Thyroid gland (tissue), 4 donors: ENCODE results near the gene FNBP1. TPM values are rescaled to one million over a fixed set of nuclear protein-coding genes. Genes with fewer than 3 reads are reported as not detected.
A peak's percentile ranks its signal among the peaks of the same experiment; 100 is the strongest.
"Not testable (repeated sequence)": the region's sequence is repeated elsewhere in the genome, so short reads cannot be mapped to it uniquely, and the experiment has no call there.

Source experiments
- DNase-seq, 2 donors: peaks; one replicate each; pipeline ENCODE4 v3.0.0-alpha.2; 2019
- H3K27ac ChIP-seq, 3 donors: fragments of 200-600 bp; sonication (generic); 1 replicate in 2 of 3; 2 replicates in 1 of 3; pipeline ENCODE4 v1.5.1; 2016 to 2019; ENCODE audit warnings: mild to moderate bottlenecking in 1 of 3, moderate library complexity in 1 of 3
- H3K27me3 ChIP-seq: fragments of 200-600 bp; sonication (generic); one replicate; pipeline ENCODE4 v1.5.1; 2019
- H3K36me3 ChIP-seq, 2 donors: fragments of 200-600 bp; sonication (generic); one replicate each; pipeline ENCODE4 v1.5.1; 2016 to 2019
- H3K4me1 ChIP-seq, 2 donors: fragments of 200-600 bp; sonication (generic); one replicate each; pipeline ENCODE4 v1.5.1; 2017 to 2019
- H3K4me3 ChIP-seq, 3 donors: fragments of 200-600 bp; sonication (generic); replicated peaks in 1 of 3; 1 replicate in 2 of 3; 2 replicates in 1 of 3; pipeline ENCODE4 v1.5.1; 2016; ENCODE audit warnings: mild to moderate bottlenecking in 1 of 3
- H3K9me3 ChIP-seq: fragments of 200-600 bp; sonication (generic); one replicate; pipeline ENCODE4 v1.5.1; 2017
- POLR2A ChIP-seq, 2 donors: fragments of 450-650 bp; IDR thresholded peaks; one replicate each; pipeline ENCODE4 v1.6.1; 2017; ENCODE audit warnings: antibody characterized with exemption in 2 of 2, mild to moderate bottlenecking in 2 of 2, moderate library complexity in 1 of 2
- WGBS, 2 donors: methylation state at CpG; one replicate each; pipeline ENCODE4 v1.1.5; 2017; 5-methylcytosine and 5-hydroxymethylcytosine counted together
- intact Hi-C: fragments of 100-400 bp; cut with DNase I; formaldehyde crosslinking; loops from one replicate; pipeline ENCODE4 v1.15.1; 2023
- total RNA-seq, 4 donors: library from RNA; depleted of rRNA; stranded (reverse); fragments of >200 nt; gene quantifications; one replicate each; pipeline ENCODE4 v1.2.3, GENCODE V29; 2016
- TF ChIP-seq, protein P1 (sequence below), 6 experiments: fragments of 200-600 bp in 3 of 6; fragments of 450-650 bp in 3 of 6; sonication (generic) in 3 of 6; IDR thresholded peaks; one replicate each; pipeline ENCODE4 v1.5.1; 2016 to 2019; ENCODE audit warnings: antibody characterized with exemption in 6 of 6, mild to moderate bottlenecking in 2 of 6, inconsistent platforms in 1 of 6, moderate library complexity in 1 of 6

The FNBP1 gene
- total RNA-seq, 4 donors from 2014 or later: 55.8 to 78.5 (median 76.0) TPM

DNA sequence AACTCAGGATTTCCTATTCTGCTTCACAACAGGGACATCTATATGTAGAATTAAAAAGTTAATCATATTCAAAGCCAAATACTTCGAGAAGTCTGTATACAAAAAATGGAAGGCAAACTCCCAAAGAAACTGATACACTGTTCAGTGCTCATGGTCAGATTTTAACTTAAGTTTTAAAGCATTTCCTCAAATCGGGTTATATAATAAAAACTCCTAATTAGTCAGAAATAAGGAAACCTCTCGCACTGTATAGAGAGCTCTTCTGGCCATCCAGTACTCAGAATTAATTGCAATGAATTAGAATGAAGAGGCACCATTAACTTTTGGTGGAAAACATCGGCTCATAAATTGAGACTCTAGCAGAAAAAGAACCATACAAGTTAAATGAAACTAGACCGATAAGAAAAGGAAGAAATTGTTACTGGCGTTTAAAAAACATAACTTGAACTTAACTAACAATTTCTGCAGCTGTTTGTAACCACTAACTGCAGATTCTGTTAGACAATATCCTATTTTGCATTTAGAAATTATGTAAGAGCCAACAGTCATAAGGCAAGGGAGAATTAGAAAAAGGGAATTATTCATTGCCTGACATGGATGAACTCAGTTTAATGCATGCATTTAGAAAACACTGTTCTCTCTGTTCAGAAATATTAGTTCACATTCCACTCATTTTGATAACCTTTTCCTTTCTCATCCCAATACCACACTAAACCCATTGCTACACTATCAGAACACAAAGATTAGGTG, 96.6 kb downstream of the FNBP1 start:
- Histone ChIP-seq H3K4me3 (no peak overlapping the region), H3K4me1 (no peaks in the 10 kb centered on the region), H3K27ac (peak overlapping the region in 1 of 3 donors; percentile 1), H3K9me3 (no peaks in the 10 kb centered on the region), H3K36me3 (no peaks in the 10 kb centered on the region), H3K27me3 (no peaks in the 10 kb centered on the region)
- 88% methylated on average over 6 of the region's 6 CpGs for WGBS, 2 donors
- no peak for DNase-seq
- TF ChIP-seq POLR2A (IDR thresholded peaks at IDR 0.05): no peak
- intact Hi-C loops: no loop called here

GRCh38 chr9:129945314-129945713, 97.7 kb downstream of the FNBP1 start:
- TF ChIP-seq, protein P1, sequence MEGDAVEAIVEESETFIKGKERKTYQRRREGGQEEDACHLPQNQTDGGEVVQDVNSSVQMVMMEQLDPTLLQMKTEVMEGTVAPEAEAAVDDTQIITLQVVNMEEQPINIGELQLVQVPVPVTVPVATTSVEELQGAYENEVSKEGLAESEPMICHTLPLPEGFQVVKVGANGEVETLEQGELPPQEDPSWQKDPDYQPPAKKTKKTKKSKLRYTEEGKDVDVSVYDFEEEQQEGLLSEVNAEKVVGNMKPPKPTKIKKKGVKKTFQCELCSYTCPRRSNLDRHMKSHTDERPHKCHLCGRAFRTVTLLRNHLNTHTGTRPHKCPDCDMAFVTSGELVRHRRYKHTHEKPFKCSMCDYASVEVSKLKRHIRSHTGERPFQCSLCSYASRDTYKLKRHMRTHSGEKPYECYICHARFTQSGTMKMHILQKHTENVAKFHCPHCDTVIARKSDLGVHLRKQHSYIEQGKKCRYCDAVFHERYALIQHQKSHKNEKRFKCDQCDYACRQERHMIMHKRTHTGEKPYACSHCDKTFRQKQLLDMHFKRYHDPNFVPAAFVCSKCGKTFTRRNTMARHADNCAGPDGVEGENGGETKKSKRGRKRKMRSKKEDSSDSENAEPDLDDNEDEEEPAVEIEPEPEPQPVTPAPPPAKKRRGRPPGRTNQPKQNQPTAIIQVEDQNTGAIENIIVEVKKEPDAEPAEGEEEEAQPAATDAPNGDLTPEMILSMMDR (IDR thresholded peaks at IDR 0.05): no peak
- no peak for TF ChIP-seq POLR2A (IDR thresholded peaks at IDR 0.05)
- H3K4me3 ChIP-seq: no peak overlapping the region
- H3K36me3 ChIP-seq: no peaks in the 10 kb centered on the region
- H3K9me3 ChIP-seq: no peaks in the 10 kb centered on the region
- 64 to 67% methylated on average over 3 of the region's 3 CpGs for WGBS, 2 donors
- H3K27me3 ChIP-seq: no peaks in the 10 kb centered on the region
- no peak for DNase-seq
- peak overlapping the region; percentile 40 to 51 (median 47) for H3K27ac ChIP-seq
- H3K4me1 ChIP-seq: no peaks in the 10 kb centered on the region
- intact Hi-C loops: no loop called here

DNA sequence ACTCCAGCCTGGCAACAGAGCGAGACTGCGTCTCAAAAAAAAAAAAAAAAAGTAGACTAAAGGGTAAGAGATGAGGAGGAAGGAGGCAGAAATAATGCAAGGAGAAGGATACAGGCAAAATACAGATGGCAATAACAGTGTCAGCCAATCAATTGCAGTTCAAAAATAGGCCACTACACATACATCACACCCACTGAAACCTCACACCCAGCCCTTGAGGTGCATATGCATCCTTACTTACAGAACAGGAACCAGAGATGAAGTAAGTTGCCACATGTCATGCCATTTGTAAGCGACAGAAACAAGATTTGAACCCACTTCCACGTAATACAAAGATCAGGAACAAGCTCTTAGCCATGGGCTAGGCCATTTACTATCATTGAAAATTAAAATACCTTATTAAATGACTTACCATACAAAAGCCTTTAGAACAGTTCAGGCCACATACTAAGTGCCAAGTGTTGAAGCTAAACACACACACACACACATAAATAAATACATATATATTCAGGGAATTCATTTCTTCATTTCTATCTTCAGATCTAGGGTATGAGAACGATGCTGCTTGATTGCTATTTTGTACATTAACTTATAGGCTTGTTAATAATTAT, 98.4 kb downstream of the FNBP1 start:
- H3K27ac ChIP-seq: peak overlapping the region in 2 of 3 donors; percentile 15 to 40
- H3K36me3 ChIP-seq: no peaks in the 10 kb centered on the region
- WGBS, 2 donors: 87 to 91% methylated on average over 5 of the region's 5 CpGs
- no peak for DNase-seq
- TF ChIP-seq, protein P1 (IDR thresholded peaks at IDR 0.05): no peak
- TF ChIP-seq POLR2A (IDR thresholded peaks at IDR 0.05): no peak
- no peaks in the 10 kb centered on the region for H3K4me1 ChIP-seq
- no peaks in the 10 kb centered on the region for H3K27me3 ChIP-seq
- H3K4me3 ChIP-seq: no peak overlapping the region
- H3K9me3 ChIP-seq: no peaks in the 10 kb centered on the region
- intact Hi-C loops: no loop called here

- Histone ChIP-seq H3K9me3 (no peaks in the 10 kb centered on the region), H3K27ac (peak overlapping the region in 2 of 3 donors; percentile 71 to 82), H3K36me3 (no peaks in the 10 kb centered on the region), H3K4me3 (no peak overlapping the region), H3K27me3 (no peaks in the 10 kb centered on the region), H3K4me1 (peaks cover 15 to 26% of the 10 kb centered on the region in 2 donors)
- intact Hi-C loops: no loop called here
- no peak for DNase-seq
- 80 to 82% methylated on average over 2 of the region's 2 CpGs for WGBS, 2 donors
- no peak for TF ChIP-seq POLR2A (IDR thresholded peaks at IDR 0.05)
- TF ChIP-seq, protein P1 (IDR thresholded peaks at IDR 0.05): no peak
These were observed 103.6 kb downstream of the FNBP1 start for GRCh38 chr9:129939431-129939830.

DNA sequence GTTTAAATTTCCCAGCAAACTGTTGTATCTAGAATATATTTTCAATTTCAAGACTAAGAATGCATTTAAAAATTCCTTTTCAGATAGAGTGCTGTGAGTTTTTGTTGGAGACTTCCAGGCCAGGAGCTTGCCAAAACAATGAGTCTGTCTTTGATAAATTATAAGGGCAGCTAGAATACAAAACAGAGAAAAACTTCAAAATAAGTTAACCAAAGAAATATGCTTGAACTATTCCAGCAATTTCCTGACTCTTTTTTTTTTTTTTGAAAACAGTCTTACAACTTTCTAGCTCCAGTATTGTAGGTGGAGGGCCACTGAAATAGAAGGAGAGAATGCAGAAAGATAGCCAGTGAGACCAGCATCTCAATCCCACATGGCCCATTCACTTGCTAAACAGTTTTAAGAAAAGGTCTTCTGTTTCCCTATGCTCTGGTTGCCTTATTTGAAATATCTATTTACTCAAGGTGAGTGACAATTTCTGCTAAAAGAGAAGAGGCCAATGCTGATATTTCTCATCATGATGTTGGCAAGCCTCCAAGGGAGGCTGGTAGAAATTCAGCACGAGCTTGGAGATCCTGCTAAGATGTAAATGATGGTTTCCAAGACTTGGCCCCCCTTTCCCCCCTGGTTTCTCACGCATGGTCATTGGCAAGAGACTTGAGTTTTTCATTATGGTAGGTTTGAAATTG, 104.6 kb downstream of the FNBP1 start:
- Histone ChIP-seq H3K9me3 (no peaks in the 10 kb centered on the region), H3K4me3 (no peak overlapping the region), H3K36me3 (no peaks in the 10 kb centered on the region), H3K27me3 (no peaks in the 10 kb centered on the region), H3K4me1 (peaks cover 15 to 31% of the 10 kb centered on the region in 2 donors), H3K27ac (peak overlapping the region; percentile 34 to 82 (median 71))
- no peak for TF ChIP-seq POLR2A (IDR thresholded peaks at IDR 0.05)
- TF ChIP-seq, protein P1 (IDR thresholded peaks at IDR 0.05): no peak
- 54 to 55% methylated on average over 2 of the region's 2 CpGs for WGBS, 2 donors
- no peak for DNase-seq
- intact Hi-C loops: no loop called here

- H3K36me3 ChIP-seq, H3K4me3 ChIP-seq, H3K9me3 ChIP-seq, DNase-seq, H3K27me3 ChIP-seq, intact Hi-C loops: not testable (repeated sequence)
- WGBS, 2 donors: 87 to 92% methylated on average over 5 of the region's 5 CpGs
- Histone ChIP-seq H3K27ac (peak overlapping the region; percentile 34 to 82 (median 71)), H3K4me1 (peaks cover 15 to 33% of the 10 kb centered on the region in 2 donors)
These were observed 105.1 kb downstream of the FNBP1 start for GRCh38 chr9:129937879-129938278.
